HK-2 (cell line): ENCODE measurements around the gene FBXL17.
A peak's percentile ranks its signal among the peaks of the same experiment; 100 is the strongest.
"Not testable (repeated sequence)": the region's sequence is repeated elsewhere in the genome, so short reads cannot be mapped to it uniquely, and the experiment has no call there.

Experiments used
- DNase-seq: peaks from one replicate; pipeline ENCODE4 v3.0.0-alpha.2; 2018; ENCODE audit not compliant: unreplicated experiment

FBXL17 gene

DNA sequence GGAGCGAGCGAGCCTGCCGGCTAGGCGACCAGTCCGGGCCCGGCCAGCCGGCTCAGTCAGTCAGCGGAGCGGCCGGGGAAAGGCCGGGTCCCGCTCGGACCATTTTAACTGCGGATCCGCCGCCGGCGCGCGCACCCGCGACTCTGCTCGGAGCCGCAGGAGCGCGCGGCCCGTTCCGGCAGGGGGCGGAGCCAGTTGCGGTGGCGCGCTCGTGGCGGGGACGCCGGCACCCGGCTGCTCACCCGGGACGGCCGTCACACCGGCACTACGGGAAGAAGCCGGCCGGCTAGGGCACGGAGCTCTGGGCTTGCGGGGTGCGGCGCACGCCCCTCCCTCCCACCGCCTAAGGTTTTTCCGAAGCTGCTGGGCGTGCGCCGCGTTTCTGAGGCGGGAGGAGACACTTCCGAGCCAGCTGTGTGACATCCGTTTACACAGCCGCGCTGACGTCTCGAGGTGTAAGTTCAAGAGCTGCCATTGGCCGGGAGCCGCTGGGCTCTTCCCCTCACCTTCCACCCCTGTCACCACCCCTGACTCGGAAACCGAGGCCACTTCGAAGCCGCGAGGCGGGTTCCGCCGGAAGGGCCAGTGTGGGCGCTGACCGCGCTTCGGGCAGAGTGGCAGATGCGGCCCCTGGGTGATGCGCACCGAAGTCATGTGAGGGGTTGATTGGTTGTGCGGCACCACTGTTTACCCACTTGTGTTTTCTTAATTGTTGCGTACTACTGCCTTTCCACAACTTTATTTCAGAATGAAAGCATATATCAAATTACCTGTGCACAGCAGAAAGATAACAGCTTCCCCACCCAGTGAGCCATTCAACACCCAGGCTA lies at the start of gene FBXL17:
Gene FBXL17, minus strand, starts transcription at position 145 of the 830 bp plus-strand sequence.
- DNase-seq: peak; percentile 85

DNA sequence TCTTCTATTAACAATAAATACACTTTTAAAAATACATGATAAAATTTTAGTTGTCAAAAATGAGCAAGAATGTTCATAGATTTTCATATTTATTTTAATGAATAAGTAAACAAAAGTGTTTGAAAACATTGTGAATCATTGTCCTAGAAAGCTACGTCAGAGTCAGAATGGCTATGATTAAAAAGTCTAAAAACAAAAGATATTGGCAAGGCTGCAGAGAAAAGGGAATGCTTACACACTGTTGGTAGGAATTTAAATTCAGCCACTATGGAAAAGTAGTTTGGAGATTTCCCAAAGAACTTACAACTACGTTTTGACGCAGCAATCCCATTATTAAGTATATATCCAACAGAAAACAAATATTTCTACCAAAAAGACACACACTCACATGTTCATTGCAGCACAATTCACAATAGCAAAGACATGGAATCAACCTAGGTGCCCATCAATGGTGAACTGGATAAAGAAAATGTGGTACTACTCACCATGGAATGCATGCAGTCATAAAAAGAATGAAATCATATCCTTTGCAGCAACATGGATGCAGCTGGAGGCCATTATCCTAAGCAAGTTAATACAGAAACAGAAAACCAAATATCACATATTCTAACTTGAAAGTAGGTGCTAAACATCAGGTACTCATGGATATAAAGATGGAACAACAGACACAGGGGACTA lies 49.2 kb upstream of the FBXL17 start:
- DNase-seq: no peak

DNA sequence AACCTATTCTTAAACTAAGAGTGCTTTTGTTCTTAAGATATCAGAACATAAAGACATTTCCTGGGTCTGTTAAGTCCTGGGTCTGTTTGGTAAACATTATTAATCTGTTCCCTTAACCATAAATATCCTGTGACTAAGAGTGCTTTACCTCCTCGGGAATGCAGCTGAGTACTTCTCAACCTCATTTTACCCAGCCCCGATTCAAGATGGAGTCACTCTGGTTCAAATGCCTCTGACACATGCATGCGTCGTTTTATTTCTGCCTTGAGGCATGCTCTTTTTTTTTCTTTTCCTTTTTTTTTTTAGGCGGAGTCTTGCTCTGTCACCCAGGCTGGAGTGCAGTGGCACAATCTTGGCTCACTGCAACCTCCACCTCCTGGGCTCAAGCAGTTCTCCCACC lies 39.8 kb upstream of the FBXL17 start:
- DNase-seq: no peak

DNA sequence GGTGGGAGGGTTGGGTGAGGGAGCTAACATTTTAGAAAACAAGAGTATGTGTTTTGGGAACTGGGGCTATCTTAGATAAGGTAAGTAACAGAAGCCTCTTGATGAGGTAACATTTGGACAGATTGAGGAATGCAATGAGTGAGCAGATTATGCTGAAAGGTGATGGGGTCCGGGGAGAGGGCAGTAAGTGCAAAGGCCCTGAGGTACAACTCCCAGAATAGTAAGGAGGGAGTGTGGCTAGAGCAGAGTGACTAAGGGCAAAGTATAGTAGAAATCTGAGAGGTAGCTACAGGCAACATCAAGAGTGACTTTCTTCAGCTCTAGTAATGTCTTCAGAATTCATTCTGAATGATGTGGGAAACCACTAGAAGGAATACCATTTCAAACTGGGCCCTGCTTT lies 38.9 kb upstream of the FBXL17 start:
- no peak for DNase-seq

DNA sequence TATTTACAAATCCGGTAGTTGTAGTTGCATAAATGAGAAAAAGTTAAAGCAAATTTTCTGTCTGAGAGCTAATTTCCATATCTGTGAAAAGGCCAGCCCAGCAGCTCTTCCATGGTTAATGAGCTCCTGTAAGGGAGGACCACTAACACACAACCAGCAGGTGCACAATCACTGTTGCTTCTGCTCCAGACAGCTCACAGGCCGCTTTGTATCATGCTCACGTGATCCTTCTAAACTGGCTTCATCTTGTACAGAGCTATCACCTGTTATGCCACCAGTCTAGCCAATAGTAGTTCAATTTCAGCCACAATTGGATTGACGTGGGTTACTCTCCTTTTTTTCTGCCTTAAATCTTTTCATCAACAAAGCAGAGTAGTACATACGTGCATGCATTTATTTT lies 38.3 kb upstream of the FBXL17 start:
- no peak for DNase-seq

DNA sequence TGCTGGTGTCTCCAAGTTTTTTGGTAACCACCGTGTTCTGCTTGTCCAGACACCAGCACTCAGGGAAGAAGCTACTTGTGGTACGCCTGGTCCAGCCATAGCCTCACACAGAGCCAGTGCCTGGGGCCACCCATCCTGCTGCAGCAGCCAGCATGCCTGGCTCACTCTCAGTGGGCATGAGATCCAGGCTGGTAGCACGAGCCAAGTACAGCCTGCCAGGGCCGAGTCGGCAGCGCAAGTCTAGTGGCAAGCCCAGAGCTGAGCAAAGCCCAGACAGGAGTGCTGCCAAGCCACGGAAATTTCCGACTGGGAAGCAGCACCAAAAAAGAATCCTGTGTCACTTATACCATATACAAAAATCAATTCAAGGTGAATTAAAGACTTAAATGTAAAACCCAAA lies 36.3 kb upstream of the FBXL17 start:
- DNase-seq: no peak

DNA sequence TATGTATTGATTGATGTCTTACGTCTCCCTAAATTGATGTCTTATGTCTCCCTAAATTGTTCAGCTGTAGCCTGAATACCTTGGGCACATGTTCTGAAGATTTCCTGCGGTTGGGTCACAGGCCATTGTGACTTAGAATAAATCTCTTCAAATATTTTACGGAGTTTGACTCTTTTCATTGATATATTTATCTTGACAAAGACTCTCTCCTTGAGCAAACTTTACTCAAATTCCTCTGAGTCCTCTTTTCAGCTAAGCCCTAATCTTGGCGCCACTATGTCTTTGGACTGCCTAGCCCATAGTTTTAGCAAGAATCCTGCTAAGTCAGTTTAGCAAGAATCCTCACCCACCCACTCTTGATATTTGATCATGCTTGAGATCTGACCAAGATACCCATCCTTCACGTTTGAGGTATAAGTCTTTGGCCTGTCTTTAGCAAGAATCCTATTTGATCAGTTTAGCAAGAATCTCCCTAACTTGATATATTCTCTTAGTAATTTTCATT lies 35.3 kb upstream of the FBXL17 start:
- DNase-seq: no peak

DNA sequence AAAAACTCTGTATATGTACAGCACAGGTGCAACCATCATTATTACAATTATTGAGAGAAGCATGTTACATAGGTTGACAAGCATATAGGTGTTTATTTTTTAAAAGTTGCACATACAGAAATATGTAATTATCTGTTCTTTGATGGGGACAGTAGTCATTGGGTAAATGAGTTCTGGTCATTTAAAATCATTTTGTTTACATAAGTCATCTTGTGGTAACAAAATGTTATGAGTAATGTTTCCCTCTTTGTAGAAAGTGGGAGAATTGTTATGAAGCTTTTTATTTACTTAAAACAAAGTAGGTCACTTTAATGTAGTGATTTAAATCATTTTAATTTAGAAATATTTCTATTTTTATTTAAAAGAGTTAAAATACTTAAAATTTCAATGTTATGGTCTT lies 33.8 kb upstream of the FBXL17 start:
- no peak for DNase-seq

DNA sequence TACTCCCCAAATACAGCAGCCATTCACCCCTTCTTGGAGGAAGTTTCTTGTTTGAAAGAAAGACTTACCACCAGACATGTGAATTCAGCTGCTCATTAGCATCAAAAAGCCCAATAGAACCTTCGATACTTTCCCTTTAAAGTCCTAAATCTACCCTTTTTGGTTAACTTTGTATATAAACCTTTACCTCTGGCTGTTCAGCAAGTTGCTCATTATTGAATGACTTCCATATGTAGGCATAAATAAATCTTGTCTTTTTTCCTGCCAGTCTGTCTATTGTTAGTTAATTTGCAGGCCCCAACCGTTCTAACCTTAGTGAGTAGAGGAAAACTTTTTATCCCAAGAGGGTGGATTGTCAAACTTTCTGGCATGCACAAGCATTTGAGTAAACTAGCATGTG lies 27.9 kb upstream of the FBXL17 start:
- DNase-seq: no peak

DNA sequence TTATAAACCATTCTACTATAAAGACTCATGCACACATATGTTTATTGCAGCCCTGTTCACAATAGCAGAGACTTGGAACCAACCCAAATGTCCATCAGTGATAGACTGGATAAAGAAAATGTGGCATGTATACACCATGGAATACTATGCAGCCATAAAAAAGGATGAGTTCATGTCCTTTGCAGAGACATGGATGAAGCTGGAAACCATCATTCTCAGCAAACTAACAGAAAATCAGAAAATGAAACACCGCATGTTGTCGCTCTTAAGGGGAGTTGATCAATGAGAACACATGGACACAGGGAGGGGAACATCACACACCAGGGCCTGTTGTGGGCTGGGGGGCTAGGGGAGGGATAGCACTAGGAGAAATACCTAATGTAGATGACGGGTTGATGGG lies 23.3 kb upstream of the FBXL17 start:
- DNase-seq: not testable (repeated sequence)

DNA sequence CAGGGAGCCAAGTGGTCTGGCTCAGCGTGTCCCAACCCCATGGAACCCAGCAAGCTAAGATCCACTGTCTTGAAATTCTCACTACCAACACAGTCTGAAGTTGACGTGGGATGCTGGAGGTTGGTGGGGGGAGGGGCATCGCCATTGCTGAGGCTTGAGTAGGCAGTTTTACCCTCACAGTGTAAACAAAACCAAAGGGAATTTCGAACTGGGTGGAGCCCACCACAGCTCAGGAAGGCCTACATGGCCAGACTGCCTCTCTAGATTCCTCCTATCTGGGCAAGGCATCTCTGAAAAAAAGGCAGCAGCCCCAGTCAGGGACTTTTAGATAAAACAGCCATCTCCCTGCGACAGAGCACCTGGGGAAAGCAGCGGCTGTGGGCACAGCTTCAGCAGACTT lies 17.1 kb upstream of the FBXL17 start:
- DNase-seq: no peak

DNA sequence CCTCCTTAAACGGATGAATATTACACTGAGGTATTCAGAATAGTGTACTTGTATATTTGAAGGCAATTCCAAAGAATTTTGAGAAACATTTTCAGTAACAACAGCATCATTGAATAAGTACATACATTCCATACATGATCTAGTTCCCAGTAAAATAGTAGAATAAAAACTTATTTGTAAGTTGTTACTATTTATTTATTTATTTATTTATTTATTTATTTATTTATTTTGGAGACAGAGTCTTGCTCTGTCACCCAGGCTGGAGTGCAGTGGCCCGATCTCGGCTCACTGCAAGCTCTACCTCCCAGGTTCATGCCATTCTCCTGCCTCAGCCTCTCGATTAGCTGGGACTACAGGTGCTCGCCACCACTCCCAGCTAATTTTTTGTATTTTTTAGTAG lies 14.9 kb upstream of the FBXL17 start:
- DNase-seq: not testable (repeated sequence)

DNA sequence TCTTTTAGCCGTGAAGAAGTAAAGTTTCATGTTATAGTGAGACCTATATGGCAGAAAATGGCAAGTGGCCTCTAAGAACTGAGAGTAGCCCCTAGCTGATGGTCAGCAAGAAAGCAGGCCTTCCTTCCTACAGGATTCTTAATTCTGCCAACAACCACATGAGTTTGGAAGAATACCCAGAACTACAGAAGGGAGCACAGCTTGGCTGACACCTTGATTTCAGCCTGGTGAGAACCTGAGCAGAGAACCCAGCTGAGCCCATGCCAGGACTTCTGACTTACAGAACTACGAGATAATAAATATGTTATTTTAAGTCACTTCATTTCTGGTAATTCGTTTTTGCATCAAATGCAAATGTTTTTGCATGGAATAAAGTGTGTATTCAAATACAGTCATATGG lies 5.9 kb upstream of the FBXL17 start:
- no peak for DNase-seq

DNA sequence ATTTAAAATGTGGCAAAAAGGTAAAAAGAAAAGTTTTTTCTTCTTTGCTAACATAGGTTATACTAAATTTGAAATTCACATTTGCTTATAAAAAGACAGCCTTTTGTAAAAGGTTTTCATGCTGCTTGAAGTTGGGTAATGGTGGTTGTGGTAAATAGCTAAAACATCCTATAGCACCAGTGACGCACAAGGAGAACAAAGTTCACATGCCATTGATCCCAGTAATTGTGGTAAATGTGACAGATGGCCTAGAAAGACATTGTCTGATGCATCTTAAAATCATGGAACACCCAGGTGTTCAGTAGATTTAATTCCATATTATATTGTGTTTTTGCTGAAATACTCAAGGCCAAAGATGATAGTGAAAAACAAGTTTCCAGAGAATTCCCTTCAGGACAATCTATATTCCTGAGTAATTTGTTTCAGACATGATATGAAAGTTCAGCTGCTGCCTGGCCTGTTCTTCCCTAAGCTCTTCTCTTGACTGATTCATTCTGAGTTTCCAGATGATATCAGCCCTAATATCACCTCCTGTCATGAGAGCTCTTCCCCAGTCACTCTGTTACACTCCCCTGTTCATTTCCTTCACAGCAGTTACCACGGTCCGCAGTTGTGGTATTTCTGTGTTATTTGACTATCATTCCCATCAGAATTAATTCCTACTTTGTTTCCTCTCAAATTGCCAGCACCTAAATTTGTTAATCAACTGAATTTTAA lies 4.6 kb upstream of the FBXL17 start:
- no peak for DNase-seq

DNA sequence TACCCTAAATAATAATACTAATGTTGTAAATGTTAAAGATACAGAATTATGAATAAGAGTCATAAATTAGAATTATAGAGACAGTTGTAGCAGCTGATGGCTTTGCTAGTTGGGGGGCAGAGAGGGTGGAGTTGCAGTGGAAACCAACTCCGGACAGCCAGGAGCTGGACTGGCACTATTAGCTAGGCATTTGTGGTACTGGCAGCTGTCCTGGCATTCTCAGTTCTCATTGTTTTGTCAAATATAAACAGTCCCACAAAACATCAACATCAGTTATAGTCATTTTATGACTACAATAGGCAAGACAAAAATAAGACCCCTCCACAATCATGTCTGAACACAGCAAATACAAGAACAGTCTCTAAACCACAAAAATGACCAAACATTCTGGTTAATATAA lies 2.8 kb upstream of the FBXL17 start:
- DNase-seq: no peak

DNA sequence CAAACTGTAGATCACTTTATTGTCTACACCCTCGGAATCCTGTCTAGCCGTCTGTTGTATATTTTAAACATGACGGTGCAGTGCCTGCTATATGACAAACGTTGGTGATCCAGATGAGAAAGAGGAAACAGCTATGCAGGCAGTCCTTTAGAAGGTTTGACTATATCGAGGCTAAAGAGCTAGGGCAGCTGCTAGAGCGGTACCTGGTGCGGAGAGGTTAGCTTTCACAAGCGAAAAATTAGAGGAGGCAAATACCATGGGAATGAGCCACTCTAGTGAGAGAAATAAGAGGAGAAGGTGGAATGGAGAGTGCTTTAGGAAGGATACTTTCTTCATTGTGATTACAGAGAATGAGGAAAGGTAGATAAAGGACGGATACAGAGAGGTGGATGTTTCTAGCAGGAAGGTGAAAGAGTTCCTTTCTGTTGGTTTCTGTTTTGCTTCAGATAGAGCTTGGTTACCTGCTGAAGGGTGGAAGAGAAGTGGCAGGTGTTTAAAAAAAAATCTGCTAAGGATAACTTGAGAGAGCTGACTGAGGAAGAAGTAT lies 959 bp upstream of the FBXL17 start:
- no peak for DNase-seq

DNA sequence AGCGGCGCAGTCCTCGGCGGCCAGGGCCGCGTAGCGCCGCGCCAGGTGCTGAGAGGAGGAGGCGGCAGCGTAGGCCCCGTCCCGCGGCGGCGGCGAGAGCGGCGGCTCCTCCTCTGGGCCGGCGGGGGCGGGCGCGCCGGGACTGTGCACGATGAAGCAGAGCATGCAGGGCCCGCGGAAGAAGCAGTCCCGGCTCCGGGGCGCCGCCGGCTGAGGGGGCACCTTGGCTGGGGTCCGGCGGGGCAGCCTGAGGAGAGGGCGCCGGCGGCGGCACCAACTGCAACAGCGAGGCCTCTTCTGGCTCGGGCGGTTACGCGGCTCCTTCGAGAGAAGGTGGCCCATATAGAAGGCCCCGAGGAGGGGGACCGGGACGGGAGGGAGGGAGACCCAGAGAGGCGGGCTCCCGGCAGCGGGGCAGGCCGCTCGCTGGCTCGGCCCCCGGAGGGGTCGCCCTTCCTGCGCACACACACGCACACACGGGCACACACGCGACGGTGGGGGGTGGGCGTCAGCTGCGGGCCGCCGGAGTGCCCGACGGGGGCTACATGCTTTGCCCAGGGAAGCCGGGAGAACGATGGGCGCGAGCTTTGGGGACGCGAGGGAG lies 446 bp downstream of the FBXL17 start:
- peak; percentile 67 for DNase-seq

DNA sequence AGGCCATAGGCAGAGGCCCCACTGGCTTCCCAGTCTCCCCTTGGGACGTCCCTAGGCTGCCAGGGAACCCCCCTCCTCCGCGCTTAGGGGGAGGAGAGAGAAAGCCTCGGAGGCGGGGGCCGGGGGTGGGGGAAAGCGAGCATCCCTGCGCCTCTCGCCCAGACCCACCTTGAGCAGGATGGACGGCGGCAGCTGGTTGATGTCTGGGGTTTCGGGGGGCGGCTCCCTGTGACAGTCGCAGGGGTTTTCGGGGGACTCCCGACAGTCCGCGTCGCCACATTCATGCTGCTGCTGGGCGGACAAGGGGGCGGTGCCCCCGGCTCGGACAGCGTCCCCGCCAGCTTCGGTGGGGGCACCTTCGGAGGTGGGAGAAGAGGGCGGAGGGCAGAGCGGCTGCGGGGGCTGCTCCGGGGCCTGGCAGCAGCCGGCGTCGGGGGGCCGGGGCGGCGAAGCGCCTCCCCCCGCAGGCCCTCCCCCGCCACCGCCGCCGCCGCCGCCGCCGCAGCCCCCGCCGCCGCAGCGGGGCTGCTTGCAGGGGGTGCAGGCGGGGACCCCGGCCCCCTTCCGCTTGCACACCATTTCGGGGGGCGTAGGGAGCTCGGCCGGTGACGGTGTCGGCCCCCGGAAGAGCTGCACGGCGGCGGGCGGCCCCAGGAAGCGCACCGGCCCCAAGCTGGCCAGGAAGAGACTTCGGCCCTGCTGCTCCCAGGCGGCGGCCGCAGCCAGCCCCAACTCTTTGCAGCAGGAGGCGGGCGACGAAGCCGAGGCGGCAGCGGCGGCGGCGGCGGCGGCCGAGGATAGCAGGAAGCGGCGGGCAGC lies 1.2 kb downstream of the FBXL17 start:
- DNase-seq: peak; percentile 22

DNA sequence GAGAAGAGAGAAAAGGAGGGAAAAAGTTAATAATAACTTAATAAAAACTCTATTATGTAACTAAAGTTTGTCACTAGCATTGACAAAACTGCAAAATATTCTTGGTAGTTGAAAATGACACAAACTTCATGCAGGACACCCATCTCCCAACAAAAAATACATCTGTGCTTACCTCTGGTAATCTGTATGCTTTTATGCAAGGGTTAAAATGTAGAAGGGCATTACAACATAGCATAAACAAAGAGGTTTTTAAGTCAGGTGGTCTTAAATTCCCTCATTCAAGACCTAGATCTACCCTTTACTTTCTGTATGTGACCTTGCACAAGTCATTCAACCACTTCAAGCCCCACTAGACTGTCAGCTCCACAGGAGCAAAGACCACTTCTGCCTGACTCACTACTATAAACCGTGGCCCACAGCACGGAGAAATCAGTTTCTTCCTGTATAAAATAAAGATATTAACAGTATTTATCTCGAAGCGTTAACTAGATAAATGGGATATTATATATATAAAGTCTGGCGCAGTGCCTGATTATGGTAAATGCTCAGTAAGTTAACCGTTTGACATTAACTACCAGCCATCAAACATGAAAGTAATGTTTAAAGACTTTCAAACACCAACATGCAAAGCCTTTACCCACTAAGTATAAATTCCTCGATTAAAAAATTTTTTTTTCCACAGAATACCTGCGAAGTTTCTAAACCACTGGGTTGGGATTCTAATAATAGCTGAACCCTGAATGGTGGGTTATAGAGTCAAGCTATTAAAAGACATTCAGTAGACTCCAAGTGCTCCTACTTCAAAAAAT lies 2.0 kb downstream of the FBXL17 start:
- DNase-seq: no peak

DNA sequence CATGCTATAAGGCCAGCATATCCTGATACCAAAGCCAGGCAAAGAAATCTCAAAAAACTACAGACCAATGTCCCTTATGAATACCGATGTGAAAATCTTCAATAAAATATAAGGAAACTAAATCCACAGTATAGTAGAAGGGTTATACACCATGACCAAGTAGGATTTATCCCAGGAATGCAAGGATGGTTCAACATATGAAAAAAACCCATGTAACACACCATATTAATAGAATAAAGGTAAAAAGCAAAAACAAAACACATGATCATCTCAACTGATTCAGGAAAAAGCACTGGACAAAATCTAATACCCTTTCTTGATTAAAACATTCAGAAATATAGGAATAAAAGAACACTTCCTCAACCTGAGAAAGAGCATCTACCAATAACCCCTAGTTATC lies 6.1 kb downstream of the FBXL17 start:
- DNase-seq: no peak
